SK-N-SH treated with all-trans-retinoic acid at 6 μM for 48 hours (cell line): ENCODE results near the gene ANKRD45.

ENCODE experiments used
- CSRNP3 ChIP-seq: fragments of 250-450 bp; sonication (Bioruptor Pico); IDR thresholded peaks from 2 replicates; pipeline ENCODE4 v1.5.1; 2021; ENCODE audit warnings: mild to moderate bottlenecking, moderate library complexity
- ISL1 ChIP-seq: fragments of 250-450 bp; sonication (Bioruptor Pico); IDR thresholded peaks from 2 replicates; pipeline ENCODE4 v2.1.2; 2022; ENCODE audit warnings: mild to moderate bottlenecking, moderate library complexity
- OSR1 ChIP-seq: fragments of 250-450 bp; sonication (Bioruptor Pico); IDR thresholded peaks from 2 replicates; pipeline ENCODE4 v1.8.0; 2022; ENCODE audit warnings: moderate library complexity, mild to moderate bottlenecking, inconsistent platforms
- PATZ1 ChIP-seq: fragments of 250-450 bp; sonication (Bioruptor Pico); IDR thresholded peaks from 2 replicates; pipeline ENCODE4 v1.8.0; 2020; ENCODE audit warnings: mild to moderate bottlenecking, moderate library complexity, borderline replicate concordance
- TSHZ2 ChIP-seq: fragments of 250-450 bp; sonication (Bioruptor Pico); IDR thresholded peaks from 2 replicates; pipeline ENCODE4 v1.5.0; 2020; ENCODE audit warnings: mild to moderate bottlenecking, moderate library complexity
- ZNF8 ChIP-seq: fragments of 450-650 bp; formaldehyde crosslinking; IDR thresholded peaks from 2 replicates; pipeline ENCODE4 v1.5.0; 2020; ENCODE audit warnings: mild to moderate bottlenecking, moderate library complexity

GRCh38 chr1:173708787-173709186 lies 39.1 kb upstream of the ANKRD45 start:
- no peak for TF ChIP-seq OSR1
- TF ChIP-seq ISL1 = no peak
- no peak for TF ChIP-seq CSRNP3 (CRISPR knock-in tag)
- TF ChIP-seq PATZ1 (CRISPR knock-in tag) = no peak
- no peak for TF ChIP-seq TSHZ2
- no peak for TF ChIP-seq ZNF8 (CRISPR knock-in tag)
